ENCODE data around the gene DCTN3.

GRCh38 chr9:34573599-34574325 is 46.5 kb downstream of the DCTN3 start:
- TF ChIP-seq POLR2AphosphoS5 (IDR thresholded peaks at IDR 0.05; ENCODE audit: low read depth) (no peak), CTCF (conservative IDR thresholded peaks at IDR 0.05; ENCODE audit: low read depth in 2 of 2) (no peak), EZH2 (IDR thresholded peaks at IDR 0.05; ENCODE audit: low read depth, unreplicated experiment) (no peak), REST (IDR thresholded peaks at IDR 0.05; ENCODE audit: unreplicated experiment) (no peak), NANOG (IDR thresholded peaks at IDR 0.05; ENCODE audit: borderline replicate concordance) (no peak), JUNB (IDR thresholded peaks at IDR 0.05; ENCODE audit: unreplicated experiment) (no peak), EZH2phosphoT487 (IDR thresholded peaks at IDR 0.05; ENCODE audit: unreplicated experiment) (no peak), ZNF462 (CRISPR knock-in tag; IDR thresholded peaks at IDR 0.05) (no peak), CREB1 (CRISPR knock-in tag; IDR thresholded peaks at IDR 0.05; ENCODE audit: low read depth) (no peak), STAT1 (IDR thresholded peaks at IDR 0.05; ENCODE audit: unreplicated experiment) (no peak)

Measured in GM23338 (cell line).